GM20000 (cell line): ENCODE results near the gene TPMT.

Experiments
- DNase-seq: peaks from one replicate; pipeline ENCODE4 v3.0.0; 2012; ENCODE audit warnings: low spot score
- TF ChIP-seq, protein P1 (sequence below): IDR thresholded peaks from 2 replicates; pipeline ENCODE4 v1.5.1; 2012; ENCODE audit warnings: mild to moderate bottlenecking, control low read depth; ENCODE audit errors: extremely low read depth, missing control alignments

Gene TPMT

DNA sequence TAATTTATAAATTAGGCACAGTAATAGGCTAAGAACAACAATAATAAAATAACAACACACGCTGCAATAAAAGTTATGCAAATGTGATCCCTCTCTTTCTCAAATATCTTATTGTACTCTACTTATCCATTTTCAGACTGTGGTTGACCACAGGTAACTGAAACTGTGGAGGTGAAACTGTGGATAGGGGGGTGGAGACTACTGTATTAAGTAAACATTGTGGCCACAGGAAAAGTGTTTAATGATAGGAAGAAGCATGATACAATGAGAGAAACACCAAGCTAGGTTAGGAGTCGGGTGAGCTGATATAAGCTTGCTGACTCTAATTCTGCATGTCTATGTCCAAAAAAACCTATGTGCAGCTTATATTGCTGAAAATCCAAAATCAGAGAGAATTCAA is 55.4 kb downstream of the TPMT start:
- no peak for DNase-seq
- TF ChIP-seq, protein P1, sequence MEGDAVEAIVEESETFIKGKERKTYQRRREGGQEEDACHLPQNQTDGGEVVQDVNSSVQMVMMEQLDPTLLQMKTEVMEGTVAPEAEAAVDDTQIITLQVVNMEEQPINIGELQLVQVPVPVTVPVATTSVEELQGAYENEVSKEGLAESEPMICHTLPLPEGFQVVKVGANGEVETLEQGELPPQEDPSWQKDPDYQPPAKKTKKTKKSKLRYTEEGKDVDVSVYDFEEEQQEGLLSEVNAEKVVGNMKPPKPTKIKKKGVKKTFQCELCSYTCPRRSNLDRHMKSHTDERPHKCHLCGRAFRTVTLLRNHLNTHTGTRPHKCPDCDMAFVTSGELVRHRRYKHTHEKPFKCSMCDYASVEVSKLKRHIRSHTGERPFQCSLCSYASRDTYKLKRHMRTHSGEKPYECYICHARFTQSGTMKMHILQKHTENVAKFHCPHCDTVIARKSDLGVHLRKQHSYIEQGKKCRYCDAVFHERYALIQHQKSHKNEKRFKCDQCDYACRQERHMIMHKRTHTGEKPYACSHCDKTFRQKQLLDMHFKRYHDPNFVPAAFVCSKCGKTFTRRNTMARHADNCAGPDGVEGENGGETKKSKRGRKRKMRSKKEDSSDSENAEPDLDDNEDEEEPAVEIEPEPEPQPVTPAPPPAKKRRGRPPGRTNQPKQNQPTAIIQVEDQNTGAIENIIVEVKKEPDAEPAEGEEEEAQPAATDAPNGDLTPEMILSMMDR, result no peak

DNA sequence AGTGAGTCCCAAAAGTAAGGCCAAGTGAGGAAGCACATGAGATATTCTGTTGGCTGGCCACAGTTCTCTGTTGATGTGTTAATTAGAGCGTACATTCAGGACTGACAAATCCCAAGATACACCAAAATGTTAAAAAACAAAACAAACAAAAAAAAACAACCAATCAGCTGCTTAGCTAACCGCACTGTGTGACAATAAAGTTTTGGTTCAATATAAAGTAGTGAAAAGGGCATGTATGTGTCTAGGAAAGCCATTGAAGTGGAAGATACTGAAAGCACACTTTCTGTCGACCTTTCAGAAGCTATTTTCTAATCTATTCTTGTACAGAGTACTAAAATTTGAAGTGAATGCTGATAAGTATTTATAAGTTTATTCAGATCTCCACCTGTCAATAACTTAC is 58.5 kb downstream of the TPMT start:
- no peak for DNase-seq
- TF ChIP-seq, protein P1, result no peak

DNA sequence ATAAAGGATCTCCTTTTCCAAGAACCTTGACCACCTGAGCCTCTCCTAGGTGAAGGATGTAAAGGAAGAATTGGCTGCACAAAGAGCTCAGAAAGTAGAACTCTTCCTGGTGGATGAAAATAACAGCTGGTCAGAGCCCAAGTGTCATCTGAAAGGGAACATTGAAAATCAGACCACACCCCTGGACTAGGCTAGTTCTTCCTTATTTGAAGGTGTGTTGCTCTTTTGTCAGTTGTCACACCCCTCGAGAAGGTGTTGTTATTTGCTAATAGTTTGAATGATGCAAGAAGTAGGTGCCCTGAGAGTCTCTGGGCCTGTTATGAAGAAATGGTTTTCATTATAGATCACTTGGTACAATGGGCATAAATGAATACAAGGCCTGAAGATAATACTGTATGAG is 63.5 kb downstream of the TPMT start:
- DNase-seq, result no peak
- TF ChIP-seq, protein P1, result no peak

DNA sequence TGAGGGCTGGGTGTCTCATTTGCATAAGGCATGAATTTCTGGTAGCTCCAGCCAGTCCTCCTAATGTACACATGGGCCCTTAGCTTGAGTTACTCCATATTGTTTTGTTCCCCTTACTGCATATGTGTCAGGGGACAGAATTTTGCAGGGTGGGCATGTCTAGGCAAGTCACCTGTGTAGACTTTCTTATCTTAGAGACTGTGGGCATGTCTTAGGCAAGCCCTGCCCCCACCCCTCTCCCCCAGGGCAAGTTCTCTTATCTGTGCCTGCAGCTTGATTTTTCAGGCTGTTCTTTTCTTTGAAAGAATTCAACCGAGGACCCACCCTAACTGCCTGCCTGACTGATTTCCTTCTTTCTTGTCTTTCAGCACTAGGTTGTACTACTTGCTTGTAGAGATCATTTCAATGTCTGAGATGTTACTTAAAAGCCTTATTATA is 64.5 kb downstream of the TPMT start:
- TF ChIP-seq, protein P1, result no peak
- DNase-seq, result no peak

DNA sequence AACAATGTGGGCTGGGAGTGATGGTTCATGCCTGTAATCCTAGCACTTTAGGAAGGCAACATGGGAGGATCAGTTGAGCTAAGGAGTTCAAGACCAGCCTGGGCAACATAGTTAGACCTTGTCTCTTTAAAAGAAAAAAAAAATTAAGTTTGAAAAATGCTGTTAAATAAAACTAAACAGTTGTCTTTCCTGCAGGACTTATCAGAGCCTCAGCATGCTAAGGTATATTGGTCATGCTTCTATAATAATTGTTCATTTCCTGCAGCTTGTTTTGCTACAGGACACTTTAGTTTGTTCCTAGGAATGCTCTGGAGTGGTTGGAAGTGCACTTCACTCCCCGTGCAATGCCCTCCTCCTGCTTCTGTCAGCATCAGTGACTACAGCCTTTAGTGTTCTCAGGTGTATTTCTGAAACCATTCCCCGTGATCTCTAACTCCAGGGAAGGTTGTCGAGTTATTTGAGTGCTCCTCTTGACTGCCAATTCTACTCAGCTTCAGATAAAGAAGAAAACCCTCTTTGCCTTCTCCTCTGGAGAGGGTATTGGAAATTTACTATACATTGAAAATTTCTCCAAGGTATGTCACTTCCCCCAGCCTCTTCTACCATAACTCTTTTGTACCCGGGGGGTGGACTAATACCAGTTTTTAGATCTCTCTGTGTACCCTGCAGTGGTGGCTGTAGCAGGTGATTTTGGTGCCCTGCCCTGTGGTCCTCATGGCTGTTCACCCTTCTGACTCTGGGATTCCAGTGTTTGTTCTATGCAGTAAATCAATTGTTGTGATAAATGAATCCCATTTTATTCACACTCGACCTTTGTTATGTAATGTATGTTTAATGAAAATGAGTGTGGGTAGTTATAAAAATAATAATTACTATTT is 66.2 kb downstream of the TPMT start:
- TF ChIP-seq, protein P1, result no peak
- DNase-seq, result no peak

DNA sequence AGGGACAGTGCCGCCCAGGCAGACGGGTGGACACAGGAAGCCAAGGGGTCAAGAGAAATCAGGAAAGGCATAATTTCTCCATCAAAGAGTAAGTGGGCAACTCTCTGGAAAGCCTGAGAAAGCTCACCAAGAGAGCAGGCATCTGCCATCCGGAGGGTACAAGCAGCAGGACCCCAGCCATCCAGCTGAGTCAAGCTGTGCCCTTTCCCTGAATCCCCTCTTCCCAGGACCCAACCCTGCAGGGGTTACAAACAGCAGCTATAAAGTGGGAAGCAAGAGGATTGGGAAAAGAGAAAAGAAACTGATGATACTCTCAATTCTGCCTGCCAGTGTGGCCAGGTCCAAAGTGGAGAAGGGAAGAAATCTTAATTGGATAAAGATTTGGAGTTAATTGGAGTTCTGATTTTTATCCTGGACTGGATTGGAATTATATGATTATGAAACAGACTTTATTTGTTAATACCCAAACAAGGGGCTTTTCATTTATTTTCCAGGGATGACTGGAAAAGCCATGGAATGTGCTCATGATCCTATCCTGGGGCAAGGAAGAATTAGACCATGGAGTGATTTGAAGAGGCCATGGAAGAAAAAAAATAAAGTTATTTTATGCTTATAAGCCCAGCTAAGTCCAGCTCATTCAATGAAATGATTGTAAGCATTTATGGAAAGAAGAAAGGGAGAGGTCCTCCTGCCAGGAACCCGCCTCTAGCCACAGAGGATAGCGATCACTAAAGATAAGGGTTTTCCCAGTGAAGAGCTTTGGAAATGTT is 67.3 kb downstream of the TPMT start:
- no peak for DNase-seq
- TF ChIP-seq, protein P1, result no peak

DNA sequence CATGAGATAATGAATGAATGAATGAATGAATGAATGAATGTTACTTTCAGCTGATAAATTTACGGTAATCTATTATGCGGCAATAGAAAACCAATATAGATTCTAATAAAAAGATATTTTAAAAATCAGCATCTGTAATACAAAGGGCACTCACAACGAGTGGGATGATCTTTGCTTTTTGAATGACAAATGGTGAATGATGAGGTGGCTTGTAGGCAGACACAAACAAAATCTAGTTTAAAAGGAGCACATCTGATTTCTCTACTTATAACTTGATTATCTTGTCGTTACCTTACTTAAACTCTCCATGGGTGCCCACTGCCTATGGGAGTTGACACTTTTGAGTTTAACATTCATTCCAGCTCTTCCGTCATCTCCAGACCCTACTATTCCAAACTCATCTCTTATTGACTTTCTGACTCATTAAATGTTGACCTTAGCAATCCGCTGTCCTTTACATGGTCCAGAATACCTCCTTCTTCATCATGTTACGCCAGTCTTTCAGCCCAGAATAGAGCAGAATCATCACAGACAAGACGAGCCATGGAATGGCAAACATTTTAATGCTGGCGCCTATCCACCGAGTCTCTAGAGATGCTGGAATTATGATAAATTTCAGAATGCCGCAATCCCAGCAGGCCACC is 73.7 kb downstream of the TPMT start:
- DNase-seq, result no peak
- TF ChIP-seq, protein P1, result no peak
